ENCODE measurements around the gene ACO1.

DNA sequence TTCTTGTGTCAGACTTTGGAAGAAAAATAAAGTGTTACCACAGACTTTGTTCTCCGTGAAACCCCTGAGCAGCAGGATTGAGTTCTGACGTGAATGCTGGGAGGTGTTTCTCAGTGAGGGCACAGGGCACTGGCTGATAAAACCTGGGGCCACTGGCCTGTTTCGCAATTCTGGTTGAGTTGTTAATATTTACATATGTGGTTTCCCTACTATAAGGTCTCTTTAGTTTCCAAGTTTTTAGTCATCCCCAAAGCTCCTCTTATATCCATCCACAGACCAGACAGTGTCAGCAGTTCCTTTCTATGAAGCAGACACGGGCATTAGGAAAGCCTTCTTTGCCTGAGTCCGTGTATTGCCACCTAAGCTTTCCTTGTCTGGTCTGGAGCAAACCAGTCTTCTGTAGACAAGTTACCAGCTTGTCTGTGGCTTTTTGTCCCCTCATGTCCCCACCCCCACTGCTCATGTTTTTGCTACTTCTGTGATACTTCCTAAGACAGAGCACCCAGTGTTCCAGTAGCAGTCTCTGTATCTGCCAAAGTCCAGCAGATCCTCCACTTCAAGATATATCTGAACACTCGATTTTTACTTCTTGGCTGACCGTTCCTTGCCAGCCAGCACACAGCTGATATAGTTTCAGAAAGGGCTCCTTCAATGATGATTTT lies 42.0 kb downstream of the ACO1 start:
- no peak for TF ChIP-seq POLR2A (IDR thresholded peaks at IDR 0.05)
- TF ChIP-seq, protein P1, sequence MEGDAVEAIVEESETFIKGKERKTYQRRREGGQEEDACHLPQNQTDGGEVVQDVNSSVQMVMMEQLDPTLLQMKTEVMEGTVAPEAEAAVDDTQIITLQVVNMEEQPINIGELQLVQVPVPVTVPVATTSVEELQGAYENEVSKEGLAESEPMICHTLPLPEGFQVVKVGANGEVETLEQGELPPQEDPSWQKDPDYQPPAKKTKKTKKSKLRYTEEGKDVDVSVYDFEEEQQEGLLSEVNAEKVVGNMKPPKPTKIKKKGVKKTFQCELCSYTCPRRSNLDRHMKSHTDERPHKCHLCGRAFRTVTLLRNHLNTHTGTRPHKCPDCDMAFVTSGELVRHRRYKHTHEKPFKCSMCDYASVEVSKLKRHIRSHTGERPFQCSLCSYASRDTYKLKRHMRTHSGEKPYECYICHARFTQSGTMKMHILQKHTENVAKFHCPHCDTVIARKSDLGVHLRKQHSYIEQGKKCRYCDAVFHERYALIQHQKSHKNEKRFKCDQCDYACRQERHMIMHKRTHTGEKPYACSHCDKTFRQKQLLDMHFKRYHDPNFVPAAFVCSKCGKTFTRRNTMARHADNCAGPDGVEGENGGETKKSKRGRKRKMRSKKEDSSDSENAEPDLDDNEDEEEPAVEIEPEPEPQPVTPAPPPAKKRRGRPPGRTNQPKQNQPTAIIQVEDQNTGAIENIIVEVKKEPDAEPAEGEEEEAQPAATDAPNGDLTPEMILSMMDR (IDR thresholded peaks at IDR 0.05), result no peak

All from adrenal gland (tissue), 5 donors.